MM.1S (cell line): ENCODE data around the gene EGLN3.

Source experiments
- DNase-seq: peaks from one replicate; pipeline ENCODE4 v3.0.0-alpha.2; 2015
- H2AFZ ChIP-seq: fragments of 300-600 bp; sonication (generic); 2 replicates; pipeline ENCODE4 v1.6.0; 2016; ENCODE audit warnings: antibody characterized with exemption, low read length
- H3F3A ChIP-seq: fragments of 300-600 bp; sonication (generic); 2 replicates; pipeline ENCODE4 v1.6.1; 2016; ENCODE audit warnings: mild to moderate bottlenecking, antibody characterized with exemption, low read length, moderate library complexity, mixed read lengths; ENCODE audit not compliant: insufficient read depth
- H3K27ac ChIP-seq: fragments of 300-600 bp; sonication (generic); 2 replicates; pipeline ENCODE4 v1.5.1; 2016; ENCODE audit warnings: mild to moderate bottlenecking, low read length
- H3K27me3 ChIP-seq: fragments of 300-600 bp; sonication (generic); replicated peaks from 2 replicates; pipeline ENCODE4 v1.6.0; 2016; ENCODE audit warnings: low read length; ENCODE audit not compliant: insufficient read depth
- H3K36me3 ChIP-seq: fragments of 300-600 bp; sonication (generic); replicated peaks from 2 replicates; pipeline ENCODE4 v1.6.1; 2016; ENCODE audit warnings: mild to moderate bottlenecking, low read length, mixed read lengths; ENCODE audit not compliant: insufficient read depth
- H3K4me1 ChIP-seq: fragments of 300-600 bp; sonication (generic); 2 replicates; pipeline ENCODE4 v1.6.1; 2016; ENCODE audit warnings: low read length, mixed read lengths
- H3K4me2 ChIP-seq: fragments of 300-600 bp; sonication (generic); 2 replicates; pipeline ENCODE4 v1.6.0; 2016; ENCODE audit warnings: low read depth, low read length
- H3K4me3 ChIP-seq: fragments of 300-600 bp; sonication (generic); 2 replicates; pipeline ENCODE4 v1.5.1; 2016; ENCODE audit warnings: low read length, mixed read lengths
- H3K79me2 ChIP-seq: fragments of 300-600 bp; sonication (generic); 2 replicates; pipeline ENCODE4 v1.6.1; 2016; ENCODE audit warnings: mixed run types, low read length, mixed read lengths
- H3K9ac ChIP-seq: fragments of 300-600 bp; sonication (generic); 2 replicates; pipeline ENCODE4 v1.6.1; 2016; ENCODE audit warnings: low read length, mixed read lengths
- H3K9me2 ChIP-seq: fragments of 300-600 bp; sonication (generic); replicated peaks from 2 replicates; pipeline ENCODE4 v1.6.1; 2016; ENCODE audit warnings: mild to moderate bottlenecking, low read length, mixed read lengths; ENCODE audit not compliant: insufficient read depth
- H3K9me3 ChIP-seq: fragments of 300-600 bp; sonication (generic); replicated peaks from 2 replicates; pipeline ENCODE4 v1.6.1; 2016; ENCODE audit warnings: mild to moderate bottlenecking, low read length, mixed read lengths; ENCODE audit not compliant: insufficient read depth
- H4K20me1 ChIP-seq: fragments of 300-600 bp; sonication (generic); 2 replicates; pipeline ENCODE4 v1.6.1; 2016; ENCODE audit warnings: mild to moderate bottlenecking, low read length, moderate library complexity, mixed read lengths; ENCODE audit not compliant: insufficient read depth
- EZH2 ChIP-seq: fragments of 300-600 bp; sonication (generic); optimal IDR thresholded peaks from 2 replicates; pipeline ENCODE3; 2017; ENCODE audit warnings: low read depth, mild to moderate bottlenecking, antibody characterized with exemption, low read length, mixed read lengths
- EZH2phosphoT487 ChIP-seq: fragments of 300-600 bp; sonication (generic); IDR thresholded peaks from 2 replicates; pipeline ENCODE4 v1.6.1; 2018; ENCODE audit warnings: antibody characterized with exemption, low read length
- TF ChIP-seq, protein P1 (sequence below): fragments of 300-600 bp; sonication (generic); IDR thresholded peaks from 2 replicates; pipeline ENCODE4 v1.5.1; 2016; ENCODE audit warnings: antibody characterized with exemption, low read length, mixed read lengths

Gene EGLN3

DNA sequence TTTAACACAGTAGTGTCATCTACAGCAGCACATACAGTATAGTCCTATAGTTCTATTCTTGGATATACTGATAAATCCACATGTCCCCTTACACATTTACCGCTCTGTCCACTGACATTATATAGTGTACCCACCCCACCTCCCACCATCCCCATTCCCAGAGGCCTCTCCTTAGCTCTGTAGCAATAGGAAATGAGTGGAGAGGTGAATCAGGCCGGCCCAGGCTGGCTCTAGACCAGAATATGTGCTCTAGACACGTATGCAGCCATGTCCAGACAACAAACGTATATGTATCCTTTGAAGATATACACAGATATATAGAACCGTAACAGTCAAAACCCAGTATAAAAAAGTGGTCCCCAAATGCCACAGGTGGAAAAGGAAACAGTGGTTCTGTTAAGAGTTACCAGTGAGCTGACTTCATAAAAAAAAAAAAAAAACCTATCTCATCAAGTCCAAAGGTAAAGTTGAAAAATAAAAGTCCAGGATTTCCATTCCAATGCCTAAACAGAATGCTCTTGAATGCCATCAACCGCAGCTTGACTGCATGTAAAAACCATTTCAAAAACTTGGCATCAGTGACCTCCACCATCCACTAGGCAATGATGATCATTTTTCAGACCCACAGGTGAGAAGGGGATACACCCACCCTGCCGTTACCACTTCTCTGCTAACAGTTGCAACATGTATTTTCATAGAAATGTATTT is 16.7 kb downstream of the EGLN3 start:
- H2AFZ ChIP-seq = no peak overlapping the region
- H3K9me2 ChIP-seq = no peaks in the 10 kb centered on the region
- H3K4me1 ChIP-seq = no peaks in the 10 kb centered on the region
- TF ChIP-seq EZH2phosphoT487 (no peak), EZH2 (no peak)
- TF ChIP-seq, protein P1, sequence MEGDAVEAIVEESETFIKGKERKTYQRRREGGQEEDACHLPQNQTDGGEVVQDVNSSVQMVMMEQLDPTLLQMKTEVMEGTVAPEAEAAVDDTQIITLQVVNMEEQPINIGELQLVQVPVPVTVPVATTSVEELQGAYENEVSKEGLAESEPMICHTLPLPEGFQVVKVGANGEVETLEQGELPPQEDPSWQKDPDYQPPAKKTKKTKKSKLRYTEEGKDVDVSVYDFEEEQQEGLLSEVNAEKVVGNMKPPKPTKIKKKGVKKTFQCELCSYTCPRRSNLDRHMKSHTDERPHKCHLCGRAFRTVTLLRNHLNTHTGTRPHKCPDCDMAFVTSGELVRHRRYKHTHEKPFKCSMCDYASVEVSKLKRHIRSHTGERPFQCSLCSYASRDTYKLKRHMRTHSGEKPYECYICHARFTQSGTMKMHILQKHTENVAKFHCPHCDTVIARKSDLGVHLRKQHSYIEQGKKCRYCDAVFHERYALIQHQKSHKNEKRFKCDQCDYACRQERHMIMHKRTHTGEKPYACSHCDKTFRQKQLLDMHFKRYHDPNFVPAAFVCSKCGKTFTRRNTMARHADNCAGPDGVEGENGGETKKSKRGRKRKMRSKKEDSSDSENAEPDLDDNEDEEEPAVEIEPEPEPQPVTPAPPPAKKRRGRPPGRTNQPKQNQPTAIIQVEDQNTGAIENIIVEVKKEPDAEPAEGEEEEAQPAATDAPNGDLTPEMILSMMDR = no peak
- no peak for DNase-seq
- H3K4me3 ChIP-seq = no peak overlapping the region
- H3K79me2 ChIP-seq = no peaks in the 10 kb centered on the region
- H3K4me2 ChIP-seq = no peak overlapping the region
- H3F3A ChIP-seq = no peaks in the 10 kb centered on the region
- no peaks in the 10 kb centered on the region for H3K36me3 ChIP-seq
- no peaks in the 10 kb centered on the region for H4K20me1 ChIP-seq
- no peak overlapping the region for H3K9ac ChIP-seq
- no peaks in the 10 kb centered on the region for H3K27me3 ChIP-seq
- no peak overlapping the region for H3K27ac ChIP-seq
- no peaks in the 10 kb centered on the region for H3K9me3 ChIP-seq

DNA sequence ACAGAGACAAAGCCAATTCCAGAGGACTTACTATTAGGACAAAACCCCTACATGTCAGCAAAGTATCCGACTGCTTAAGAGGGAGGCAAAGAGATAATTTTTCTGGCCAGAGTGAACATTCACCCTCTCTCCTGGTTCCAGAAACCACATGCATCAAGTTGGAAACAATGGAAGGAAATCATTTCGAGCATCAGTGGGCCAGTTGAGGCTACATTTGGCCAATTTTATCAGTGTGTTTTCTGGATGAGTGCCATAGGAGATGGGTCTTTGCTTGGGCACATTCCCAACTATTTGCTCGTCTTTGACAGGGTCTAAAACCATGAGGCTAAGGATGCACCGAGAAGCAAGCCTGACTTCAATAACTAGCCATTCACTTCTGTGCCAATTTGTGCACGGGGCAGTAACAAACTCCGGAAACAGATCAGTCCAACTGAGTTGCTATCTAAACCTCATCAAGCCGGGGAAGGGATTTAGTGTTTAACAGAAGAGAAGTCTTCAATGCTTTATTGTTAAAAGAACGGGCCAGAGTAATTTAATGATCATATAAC is 17.4 kb downstream of the EGLN3 start:
- H3K27me3 ChIP-seq = no peaks in the 10 kb centered on the region
- no peaks in the 10 kb centered on the region for H3F3A ChIP-seq
- no peaks in the 10 kb centered on the region for H3K9me3 ChIP-seq
- no peaks in the 10 kb centered on the region for H4K20me1 ChIP-seq
- TF ChIP-seq, protein P1 = no peak
- no peak for TF ChIP-seq EZH2
- no peak for TF ChIP-seq EZH2phosphoT487
- H3K4me1 ChIP-seq = no peaks in the 10 kb centered on the region
- H3K9me2 ChIP-seq = no peaks in the 10 kb centered on the region
- no peak overlapping the region for H3K4me3 ChIP-seq
- no peaks in the 10 kb centered on the region for H3K36me3 ChIP-seq
- no peak overlapping the region for H3K4me2 ChIP-seq
- no peak overlapping the region for H3K27ac ChIP-seq
- DNase-seq = no peak
- H3K9ac ChIP-seq = no peak overlapping the region
- no peak overlapping the region for H2AFZ ChIP-seq
- no peaks in the 10 kb centered on the region for H3K79me2 ChIP-seq

DNA sequence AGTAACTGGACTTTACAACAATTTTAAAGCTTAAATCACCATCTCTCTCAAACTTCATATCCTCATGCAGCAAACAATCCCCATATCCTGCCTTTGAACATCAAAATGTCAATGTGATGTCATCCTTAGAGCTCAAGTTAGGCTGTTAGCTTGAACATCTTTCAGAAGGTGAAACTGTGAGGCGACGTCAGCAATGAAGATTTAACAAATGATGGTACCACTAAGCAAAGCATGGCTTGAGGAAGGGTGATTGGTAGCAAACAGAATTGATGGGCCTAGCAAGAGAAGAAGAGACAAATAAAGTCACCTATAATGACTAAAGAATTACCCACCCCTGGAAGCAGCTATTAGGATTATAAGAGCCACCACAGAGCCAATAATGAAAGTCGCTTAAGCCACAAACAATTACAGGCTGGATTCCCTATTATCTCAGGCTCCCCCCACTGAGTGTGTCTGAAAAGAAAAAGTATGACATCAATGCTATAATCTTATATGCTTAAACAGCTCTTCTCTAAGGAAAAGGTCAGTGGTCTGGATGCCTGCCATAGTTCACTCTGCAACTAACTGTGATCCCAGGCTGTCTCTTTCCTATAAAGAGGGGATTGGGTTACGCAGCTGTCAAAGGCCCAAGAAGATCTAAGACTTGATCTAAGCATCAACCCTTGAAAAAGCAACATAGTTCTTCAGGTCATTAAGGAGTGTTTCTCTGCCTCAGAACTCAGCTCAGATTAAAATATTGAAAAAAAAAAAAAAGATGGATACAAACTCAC is 18.1 kb downstream of the EGLN3 start:
- no peaks in the 10 kb centered on the region for H3K9me2 ChIP-seq
- no peak overlapping the region for H2AFZ ChIP-seq
- H3K36me3 ChIP-seq = no peaks in the 10 kb centered on the region
- TF ChIP-seq, protein P1 = no peak
- no peak for TF ChIP-seq EZH2
- H3K27me3 ChIP-seq = no peaks in the 10 kb centered on the region
- H4K20me1 ChIP-seq = no peaks in the 10 kb centered on the region
- no peaks in the 10 kb centered on the region for H3K4me1 ChIP-seq
- no peaks in the 10 kb centered on the region for H3F3A ChIP-seq
- H3K27ac ChIP-seq = no peak overlapping the region
- H3K9me3 ChIP-seq = no peaks in the 10 kb centered on the region
- H3K4me2 ChIP-seq = no peak overlapping the region
- no peak overlapping the region for H3K9ac ChIP-seq
- no peak overlapping the region for H3K4me3 ChIP-seq
- no peaks in the 10 kb centered on the region for H3K79me2 ChIP-seq
- no peak for DNase-seq
